ENCODE data around the gene SYDE1. TPM values are rescaled to one million over a fixed set of nuclear protein-coding genes. Genes with fewer than 3 reads are reported as not detected.

The SYDE1 gene
- total RNA-seq, 1 experiment from 2014 or later, result 47.7 TPM

- DNase-seq (ENCODE audit: low read depth, low spot score) (no peak), ATAC-seq (no peak)
- intact Hi-C loops (cut with micrococcal nuclease; ENCODE audit: unreplicated experiment) (no loop called here), in situ Hi-C loops (cut with HindIII; ENCODE audit: low pct_unique_long_range_greater_than_20kb, low sequenced_read_pairs) (no loop called here)
- H3K27ac ChIP-seq (ENCODE audit: low read length), result peak overlapping the region; percentile 86
- H3K9me3 ChIP-seq (ENCODE audit: control insufficient read depth, insufficient read depth, low read depth, low read length), result no peaks in the 10 kb centered on the region
- POLR2A ChIA-PET, result no interaction called here
- H3K36me3 ChIP-seq (ENCODE audit: control insufficient read depth, insufficient read depth, low read length), result no peaks in the 10 kb centered on the region
- CTCF ChIA-PET, result no interaction called here
- no peak for TF ChIP-seq POLR2AphosphoS5 (IDR thresholded peaks at IDR 0.05; ENCODE audit: low read depth, low read length)
- no peak for TF ChIP-seq REST (IDR thresholded peaks at IDR 0.05; ENCODE audit: insufficient read depth in 1 of 2, low read depth in 2 of 2, low read length in 1 of 2)
- TF ChIP-seq TCF7L2 (IDR thresholded peaks at IDR 0.05; ENCODE audit: low read depth, low read length), result no peak
- TF ChIP-seq CTCF (IDR thresholded peaks at IDR 0.05), result no peak
- no peak for TF ChIP-seq SIN3A (IDR thresholded peaks at IDR 0.05; ENCODE audit: borderline replicate concordance, insufficient read depth, low read depth, low read length)
- peaks cover 9% of the 10 kb centered on the region for H3K4me1 ChIP-seq (ENCODE audit: control insufficient read depth, insufficient read depth, low read length)
- H3K4me3 ChIP-seq (ENCODE audit: low read depth in 2 of 2, low read length in 2 of 2), result no peak overlapping the region
- no peaks in the 10 kb centered on the region for H3K27me3 ChIP-seq (ENCODE audit: control insufficient read depth, insufficient read depth, low read length)
- BruUV-seq (replicated peaks), result no TSS peak
These were observed 1.9 kb downstream of the SYDE1 start for GRCh38 chr19:15108845-15109767.

- intact Hi-C loops (cut with micrococcal nuclease; ENCODE audit: unreplicated experiment) (no loop called here), in situ Hi-C loops (cut with HindIII; ENCODE audit: low pct_unique_long_range_greater_than_20kb, low sequenced_read_pairs) (no loop called here)
- peaks cover 9% of the 10 kb centered on the region for H3K4me1 ChIP-seq (ENCODE audit: control insufficient read depth, insufficient read depth, low read length)
- no peaks in the 10 kb centered on the region for H3K27me3 ChIP-seq (ENCODE audit: control insufficient read depth, insufficient read depth, low read length)
- ChIA-PET POLR2A (no interaction called here), CTCF (no interaction called here)
- no peak for TF ChIP-seq POLR2AphosphoS5 (IDR thresholded peaks at IDR 0.05; ENCODE audit: low read depth, low read length)
- no peak for TF ChIP-seq SIN3A (IDR thresholded peaks at IDR 0.05; ENCODE audit: borderline replicate concordance, insufficient read depth, low read depth, low read length)
- TF ChIP-seq CTCF (IDR thresholded peaks at IDR 0.05), result no peak
- no peak for TF ChIP-seq REST (IDR thresholded peaks at IDR 0.05; ENCODE audit: insufficient read depth in 1 of 2, low read depth in 2 of 2, low read length in 1 of 2)
- no peak for TF ChIP-seq TCF7L2 (IDR thresholded peaks at IDR 0.05; ENCODE audit: low read depth, low read length)
- no peaks in the 10 kb centered on the region for H3K9me3 ChIP-seq (ENCODE audit: control insufficient read depth, insufficient read depth, low read depth, low read length)
- DNase-seq (ENCODE audit: low read depth, low spot score), result no peak
- no peak overlapping the region for H3K27ac ChIP-seq (ENCODE audit: low read length)
- H3K36me3 ChIP-seq (ENCODE audit: control insufficient read depth, insufficient read depth, low read length), result no peaks in the 10 kb centered on the region
- ATAC-seq, result no peak
- no peak overlapping the region for H3K4me3 ChIP-seq (ENCODE audit: low read depth in 2 of 2, low read length in 2 of 2)
- BruUV-seq (replicated peaks), result no TSS peak
These were observed 2.7 kb downstream of the SYDE1 start for GRCh38 chr19:15109768-15110417.
